Stimulated activated CD4-positive, alpha-beta T cell treated with anti-CD3 and anti-CD28 coated beads, Interleukin-1b, Interleukin-23, amount 100 ng/mL, for 24 hours (primary cell): ENCODE measurements around the gene FXYD4.
A peak's percentile ranks its signal among the peaks of the same experiment; 100 is the strongest.
"Not testable (repeated sequence)": the region's sequence is repeated elsewhere in the genome, so short reads cannot be mapped to it uniquely, and the experiment has no call there.

Experiments used
- DNase-seq, 4 experiments: peaks; one replicate each; pipeline ENCODE4 v3.0.0-alpha.2; 2020; ENCODE audit warnings: low read depth in 4 of 4, low spot score in 1 of 4

FXYD4 gene

DNA sequence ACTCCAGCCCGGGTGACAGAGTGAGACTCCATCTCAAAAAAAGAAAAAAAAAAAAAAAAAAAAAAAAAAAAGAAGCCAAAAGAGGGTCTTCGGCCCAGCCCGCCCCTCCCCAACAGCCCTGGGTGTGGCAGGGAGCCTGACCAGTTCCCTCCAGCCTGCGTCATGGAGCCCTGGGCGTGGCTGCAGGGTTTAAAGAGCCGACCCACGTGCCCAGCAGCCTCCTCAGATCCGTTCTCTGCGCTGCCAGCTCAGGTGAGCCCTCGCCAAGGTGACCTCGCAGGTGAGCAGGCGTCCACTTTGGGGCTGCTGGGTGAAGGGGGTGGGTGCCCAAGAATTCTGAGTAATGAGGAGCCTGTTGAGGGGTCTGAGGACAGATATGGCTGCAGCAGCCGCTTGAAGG is at the start of gene FXYD4:
Gene FXYD4, plus strand, starts transcription at position 219 of the 400 bp plus-strand sequence. CDS start 2,111 bp downstream, outside the sequence.
- no peak for DNase-seq

DNA sequence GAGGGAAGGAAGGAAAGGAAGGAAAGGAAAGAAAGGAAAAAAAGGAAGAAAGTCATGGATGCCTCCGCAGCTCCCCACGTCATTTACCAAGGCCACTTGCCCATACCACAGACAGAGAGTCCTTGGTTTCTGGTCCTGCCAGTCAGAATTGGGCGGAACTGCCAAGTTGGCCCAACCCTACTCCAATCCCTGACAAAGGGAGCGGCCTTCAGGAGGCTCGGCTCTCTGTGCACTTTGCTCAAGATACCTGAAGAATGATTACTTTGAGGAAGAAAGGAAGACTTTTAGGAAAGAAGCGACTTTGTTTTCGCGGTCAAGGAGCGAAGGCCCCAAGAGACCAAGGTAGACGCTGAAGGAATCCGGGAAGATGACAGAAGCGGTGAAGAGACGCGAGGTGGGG is 49.1 kb upstream of the FXYD4 start:
- no peak for DNase-seq

DNA sequence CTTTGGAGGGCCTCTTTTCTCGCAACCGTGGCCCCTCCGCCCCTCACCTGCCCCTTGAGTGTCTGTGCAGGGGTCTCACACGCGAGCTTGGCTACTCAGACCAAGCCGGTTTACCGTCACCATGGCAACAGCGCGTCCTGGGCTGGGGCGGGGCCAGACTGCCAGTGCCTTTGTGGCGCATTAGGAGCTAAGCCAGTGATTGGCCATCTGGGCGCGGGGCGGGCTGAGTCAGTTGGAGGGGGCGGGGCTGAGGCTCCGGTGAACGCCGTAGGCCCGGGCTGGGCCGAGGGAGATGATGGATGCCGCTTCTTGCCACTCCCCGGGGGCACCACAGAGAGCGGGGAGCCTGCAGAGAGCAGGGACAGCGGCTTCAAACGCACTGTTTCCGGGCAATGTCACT is 48.7 kb upstream of the FXYD4 start:
- DNase-seq = peak; percentile 50 to 83 (median 66)

GRCh38 chr10:43323245-43323644 is 48.2 kb upstream of the FXYD4 start:
- no peak for DNase-seq

GRCh38 chr10:43324876-43325275 is 46.6 kb upstream of the FXYD4 start:
- no peak for DNase-seq

DNA sequence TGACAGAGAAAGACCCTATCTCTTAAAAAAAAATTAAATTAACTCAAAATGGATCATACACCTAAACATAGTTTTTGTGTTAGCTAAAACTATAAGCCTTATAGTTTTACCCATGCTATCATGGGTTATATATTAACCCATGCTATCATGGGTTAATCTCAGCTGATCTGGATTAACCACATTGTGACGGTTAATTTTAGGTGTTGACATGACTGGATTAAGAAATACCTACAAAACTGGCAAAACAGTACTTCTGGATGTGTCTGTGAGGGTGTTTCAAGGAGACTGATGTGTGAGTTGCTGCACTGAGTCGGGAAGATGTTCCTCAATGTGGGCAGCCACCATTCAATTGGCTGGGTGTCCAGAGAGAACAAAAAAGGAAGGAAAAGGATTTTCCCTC is 44.3 kb upstream of the FXYD4 start:
- DNase-seq = no peak

- DNase-seq = no peak
Observed at GRCh38 chr10:43327986-43328385, 43.5 kb upstream of the FXYD4 start.

DNA sequence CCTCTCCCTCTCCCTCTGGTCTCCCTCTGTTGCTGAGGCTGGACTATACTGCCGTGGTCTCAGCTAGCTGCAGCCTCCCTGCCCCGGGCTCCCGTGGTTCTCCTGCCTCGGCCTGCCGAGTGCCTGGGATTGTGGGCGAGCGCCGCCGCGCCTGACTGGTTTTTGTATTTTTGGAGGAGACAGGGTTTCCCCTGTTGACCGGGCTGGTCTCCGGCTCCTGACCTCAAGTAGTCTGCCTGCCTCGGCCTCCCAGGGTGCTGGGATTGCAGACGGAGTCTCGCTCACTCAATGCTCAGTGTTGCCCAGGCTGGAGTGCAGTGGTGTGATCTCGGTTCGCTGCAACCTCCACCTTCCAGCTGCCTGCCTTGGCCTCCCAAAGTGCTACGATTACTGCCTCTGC is 42.6 kb upstream of the FXYD4 start:
- not testable (repeated sequence) for DNase-seq

GRCh38 chr10:43329246-43329885 is 42.1 kb upstream of the FXYD4 start:
- not testable (repeated sequence) for DNase-seq

DNA sequence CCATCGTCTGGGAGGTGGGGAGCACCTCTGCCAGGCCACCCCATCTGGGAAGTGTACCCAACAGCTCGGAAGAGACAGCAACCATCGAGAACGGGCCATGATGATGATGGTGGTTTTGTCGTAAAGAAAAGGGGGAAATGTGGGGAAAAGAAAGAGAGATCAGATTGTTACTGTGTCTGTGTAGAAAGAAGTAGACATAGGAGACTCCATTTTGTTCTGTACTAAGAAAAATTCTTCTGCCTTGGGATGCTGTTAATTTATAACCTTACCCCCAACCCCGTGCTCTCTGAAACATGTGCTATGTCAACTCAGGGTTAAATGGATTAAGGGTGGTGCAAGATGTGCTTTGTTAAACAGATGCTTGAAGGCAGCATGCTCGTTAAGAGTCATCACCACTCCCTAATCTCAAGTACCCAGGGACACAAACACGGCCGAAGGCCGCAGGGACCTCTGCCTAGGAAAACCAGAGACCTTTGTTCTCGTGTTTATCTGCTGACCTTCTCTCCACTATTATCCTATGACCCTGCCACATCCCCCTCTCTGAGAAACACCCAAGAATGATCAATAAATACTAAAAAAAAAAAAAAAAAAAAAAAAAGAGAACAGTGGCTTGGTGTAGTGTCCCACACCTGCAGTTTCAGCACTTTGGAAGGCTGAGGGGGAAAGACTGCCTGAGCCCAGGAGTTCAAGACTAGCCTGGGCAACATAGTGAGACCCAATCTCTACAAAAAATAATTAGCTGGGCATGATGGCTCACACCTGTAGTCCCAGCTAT is 41.2 kb upstream of the FXYD4 start:
- not testable (repeated sequence) for DNase-seq

DNA sequence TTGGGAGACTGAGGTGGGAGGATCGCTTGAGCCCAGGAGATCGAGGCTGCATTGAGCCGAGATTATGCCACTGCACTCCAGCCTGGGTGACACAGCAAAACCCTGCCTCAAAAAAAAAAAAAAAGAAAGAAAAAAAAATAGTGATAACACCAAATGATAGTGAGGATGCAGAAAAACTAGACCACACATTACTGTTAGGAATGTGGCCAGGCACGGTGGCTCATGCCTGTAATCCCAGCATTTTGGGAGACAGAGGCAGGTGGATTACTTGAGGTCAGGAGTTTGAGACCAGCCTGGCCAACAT is 40.7 kb upstream of the FXYD4 start:
- DNase-seq = not testable (repeated sequence)

GRCh38 chr10:43333653-43334052 is 37.8 kb upstream of the FXYD4 start:
- DNase-seq = no peak

GRCh38 chr10:43336061-43336460 is 35.4 kb upstream of the FXYD4 start:
- no peak for DNase-seq

- DNase-seq = no peak
Observed at GRCh38 chr10:43336641-43337318, 34.7 kb upstream of the FXYD4 start.

DNA sequence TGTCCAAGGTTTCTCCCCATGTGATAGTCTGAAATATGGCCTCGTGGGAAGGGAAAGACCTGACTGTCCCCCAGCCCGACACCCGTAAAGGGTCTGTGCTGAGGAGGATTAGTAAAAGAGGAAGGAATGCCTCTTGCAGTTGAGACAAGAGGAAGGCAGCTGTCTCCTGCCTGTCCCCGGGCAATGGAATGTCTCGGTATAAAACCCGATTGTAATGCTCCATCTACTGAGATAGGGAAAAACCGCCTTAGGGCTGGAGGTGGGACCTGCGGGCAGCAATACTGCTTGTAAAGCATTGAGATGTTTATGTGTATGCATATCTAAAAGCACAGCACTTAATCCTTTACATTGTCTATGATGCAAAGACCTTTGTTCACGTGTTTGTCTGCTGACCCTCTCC is 33.9 kb upstream of the FXYD4 start:
- not testable (repeated sequence) for DNase-seq

DNA sequence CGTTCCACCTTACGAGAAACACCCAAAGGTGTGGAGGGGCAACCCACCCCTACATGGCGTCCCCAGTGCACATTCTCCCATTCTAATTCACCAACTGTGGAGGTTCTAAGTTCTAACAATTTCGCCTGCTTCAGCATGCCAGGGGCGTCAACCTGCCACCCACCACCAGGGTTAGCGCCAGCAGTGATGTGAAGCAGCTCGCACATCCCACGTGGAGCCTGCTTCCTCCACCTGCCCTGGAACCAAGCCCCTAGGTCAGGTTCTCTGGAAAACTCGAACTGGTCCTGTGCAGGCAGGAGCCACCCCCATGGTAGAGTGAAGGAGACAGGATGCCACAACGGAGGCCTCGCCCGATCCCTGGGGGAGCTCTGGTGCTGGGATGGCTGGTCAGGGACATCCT is 33.3 kb upstream of the FXYD4 start:
- DNase-seq = no peak

DNA sequence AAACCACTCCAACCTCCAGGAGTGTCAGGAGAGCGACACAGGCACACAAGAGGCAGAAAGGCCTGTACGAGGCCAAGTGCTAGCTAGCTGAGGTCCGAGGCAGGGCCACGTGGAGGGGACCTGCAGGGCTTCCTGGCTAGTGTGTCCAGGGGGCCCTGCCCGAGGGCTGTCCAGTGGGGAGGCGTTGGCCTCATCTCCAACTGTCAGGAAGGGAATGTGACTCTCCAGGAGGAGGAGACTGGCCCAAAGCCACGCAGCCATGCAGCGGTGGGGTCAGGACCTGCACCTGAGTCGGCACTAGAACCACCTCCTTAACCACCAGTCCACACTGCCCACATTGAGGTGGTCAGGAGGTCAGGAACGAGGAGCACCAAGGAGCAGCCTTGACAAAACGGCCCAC is 32.3 kb upstream of the FXYD4 start:
- DNase-seq = no peak

GRCh38 chr10:43340101-43340500 is 31.3 kb upstream of the FXYD4 start:
- no peak for DNase-seq

GRCh38 chr10:43340619-43341018 is 30.8 kb upstream of the FXYD4 start:
- no peak for DNase-seq

GRCh38 chr10:43341450-43341849 is 30.0 kb upstream of the FXYD4 start:
- DNase-seq = no peak

- DNase-seq = no peak
Observed at GRCh38 chr10:43342279-43343125, 28.9 kb upstream of the FXYD4 start.
